Activated CD4-positive, alpha-beta memory T cell treated with anti-CD3 and anti-CD28 coated beads, Interleukin-2, amount 10 ng/mL, durations not matched to agents 7 days and 5 days (primary cell): ENCODE data around the gene RSPH6A. TPM values are rescaled to one million over a fixed set of nuclear protein-coding genes. Genes with fewer than 3 reads are reported as not detected.

Experiments
- CTCF ChIA-PET: fragments of 350-600 bp; sonication (Branson Sonifier 250); formaldehyde crosslinking; loops from one replicate; lab custom pipeline; 2021; ENCODE audit warnings: antibody characterized with exemption, inconsistent platforms; lab: Charles Lee
- POLR2A ChIA-PET: fragments of 350-600 bp; sonication (Branson Sonifier 250); formaldehyde crosslinking; loops from one replicate; lab custom pipeline; 2021; ENCODE audit warnings: antibody characterized with exemption; lab: Charles Lee
- DNase-seq: peaks from one replicate; pipeline ENCODE4 v3.0.0-alpha.2; 2020
- H3K27ac Mint-ChIP-seq: one replicate; pipeline ENCODE4 v1.8.0; 2021; ENCODE audit warnings: mild to moderate bottlenecking, mixed read lengths
- H3K27me3 Mint-ChIP-seq: one replicate; pipeline ENCODE4 v1.8.0; 2021; ENCODE audit warnings: mixed read lengths
- H3K36me3 Mint-ChIP-seq: one replicate; pipeline ENCODE4 v1.8.0; 2021; ENCODE audit warnings: low read depth, mixed read lengths
- H3K4me1 Mint-ChIP-seq: one replicate; pipeline ENCODE4 v1.8.0; 2021; ENCODE audit warnings: mixed read lengths
- H3K4me3 Mint-ChIP-seq: one replicate; pipeline ENCODE4 v1.8.0; 2021; ENCODE audit warnings: mild to moderate bottlenecking, mixed read lengths
- H3K9me3 Mint-ChIP-seq: one replicate; pipeline ENCODE4 v1.8.0; 2021; ENCODE audit warnings: mixed read lengths
- total RNA-seq, 2 experiments: library from RNA; stranded (reverse); gene quantifications; one replicate each; pipeline ENCODE4 v1.2.3, GENCODE V29; 2021

The RSPH6A gene
- total RNA-seq, 2 experiments from 2014 or later = 0.25 to 0.30 TPM

DNA sequence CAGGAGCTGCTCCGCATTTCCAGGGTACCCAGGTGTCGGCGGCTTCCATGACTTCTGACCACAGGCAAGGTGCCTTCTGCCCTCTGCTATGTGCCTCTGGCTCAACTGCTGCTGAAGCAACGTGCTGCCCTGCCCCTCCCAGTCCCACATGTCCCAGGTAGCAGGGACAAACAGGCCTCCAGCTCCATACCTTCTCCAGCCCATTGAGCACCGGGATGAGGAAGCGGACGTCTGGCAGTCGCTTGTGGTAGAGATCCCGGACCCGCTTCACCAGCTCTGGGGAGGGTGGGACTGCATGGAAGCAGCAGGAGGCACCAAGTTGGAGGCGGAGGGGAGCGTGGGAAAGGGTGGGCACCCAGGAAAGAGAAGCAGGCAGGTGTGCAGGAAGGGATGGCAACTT is 8.1 kb upstream of the RSPH6A start:
- ChIA-PET POLR2A (interaction anchor here (0.7 kb wide), 1 partner anchor 30 kb away, joined by 3 read pairs; no protein-coding TSS in a partner anchor), CTCF (no interaction called here)
- Mint-ChIP-seq H3K27me3 (no peaks in the 10 kb centered on the region), H3K36me3 (peaks cover 42% of the 10 kb centered on the region), H3K9me3 (no peaks in the 10 kb centered on the region), H3K4me3 (no peak overlapping the region), H3K27ac (no peak overlapping the region), H3K4me1 (no peaks in the 10 kb centered on the region)
- DNase-seq = no peak

DNA sequence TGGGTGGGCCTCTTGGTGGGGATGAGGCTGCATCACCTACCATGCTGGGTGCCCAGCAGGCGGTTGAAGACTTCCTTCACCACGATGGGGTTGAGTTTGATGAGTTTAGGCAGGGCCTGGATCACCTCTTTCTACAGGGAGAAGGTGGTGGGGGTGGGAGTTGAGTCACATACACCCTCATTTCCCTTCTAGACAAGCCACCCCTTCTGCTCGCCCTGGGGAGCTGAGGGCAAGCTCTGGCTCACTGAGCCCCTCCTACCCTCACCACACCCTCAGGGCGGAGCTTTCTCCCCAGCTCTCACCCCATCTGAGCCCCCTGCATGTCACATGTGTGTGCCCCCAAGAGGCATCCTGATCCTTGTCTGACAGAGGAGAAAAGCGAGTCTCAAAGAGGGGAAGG is 7.6 kb upstream of the RSPH6A start:
- ChIA-PET CTCF (no interaction called here), POLR2A (no interaction called here)
- Mint-ChIP-seq H3K9me3 (no peaks in the 10 kb centered on the region), H3K27ac (no peak overlapping the region), H3K27me3 (no peaks in the 10 kb centered on the region), H3K36me3 (peaks cover 39% of the 10 kb centered on the region), H3K4me3 (no peak overlapping the region), H3K4me1 (no peaks in the 10 kb centered on the region)
- DNase-seq = no peak

DNA sequence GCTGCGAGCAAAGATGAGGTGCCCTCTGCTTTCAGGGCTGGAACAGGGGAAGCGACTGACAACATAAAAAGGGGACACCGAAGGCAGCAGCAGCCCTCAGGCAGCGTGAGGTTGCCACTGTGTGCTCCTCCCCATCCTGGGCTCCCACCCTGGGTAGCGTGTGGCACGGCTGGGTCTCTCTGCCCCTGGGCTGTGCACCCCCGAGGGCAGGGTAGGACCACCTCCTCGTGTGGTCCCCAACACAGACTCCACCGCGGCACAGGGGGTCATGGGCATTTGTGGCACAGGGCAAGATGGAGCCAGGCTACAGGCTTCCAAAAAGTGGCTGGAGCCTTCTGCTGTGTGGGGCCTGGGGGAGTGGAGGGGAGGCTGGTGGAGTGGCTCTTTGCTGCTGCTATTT is 6.5 kb upstream of the RSPH6A start:
- Mint-ChIP-seq H3K4me3 (no peak overlapping the region), H3K9me3 (no peaks in the 10 kb centered on the region), H3K36me3 (peaks cover 31% of the 10 kb centered on the region), H3K27ac (no peak overlapping the region), H3K4me1 (peaks cover 3% of the 10 kb centered on the region), H3K27me3 (no peaks in the 10 kb centered on the region)
- DNase-seq = no peak
- POLR2A ChIA-PET = no interaction called here
- CTCF ChIA-PET = interaction anchor here (2.7 kb wide), 1 partner anchor 22 kb away, joined by 9 read pairs; no protein-coding TSS in a partner anchor

DNA sequence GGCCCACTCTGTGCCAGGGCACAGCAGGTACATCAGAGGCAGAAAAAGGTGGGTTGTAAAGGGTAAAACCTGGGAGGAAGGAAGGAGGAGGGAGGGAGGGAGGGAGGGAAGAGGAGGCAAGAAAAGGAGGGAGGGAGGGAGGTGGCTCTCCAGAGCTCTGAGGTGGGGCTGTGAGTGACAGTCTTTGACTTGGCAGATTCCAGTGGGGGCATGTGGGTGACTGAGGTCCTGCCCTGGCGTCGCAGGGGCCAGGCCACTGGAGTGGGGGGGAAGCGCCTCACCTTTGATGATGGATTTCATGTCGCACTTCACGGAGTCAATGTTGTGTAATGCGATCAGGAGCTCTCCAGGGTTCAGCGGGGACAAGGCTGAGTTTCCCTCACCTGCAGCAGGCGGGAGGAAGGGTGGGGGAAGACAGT is 6.0 kb upstream of the RSPH6A start:
- POLR2A ChIA-PET = interaction anchor here (1.2 kb wide), 1 partner anchor 10 kb away, joined by 3 read pairs; no protein-coding TSS in a partner anchor
- no peak overlapping the region for H3K27ac Mint-ChIP-seq
- H3K36me3 Mint-ChIP-seq = peaks cover 29% of the 10 kb centered on the region
- H3K27me3 Mint-ChIP-seq = no peaks in the 10 kb centered on the region
- CTCF ChIA-PET = interaction anchor here (2.7 kb wide), 1 partner anchor 22 kb away, joined by 9 read pairs; no protein-coding TSS in a partner anchor
- H3K9me3 Mint-ChIP-seq = no peaks in the 10 kb centered on the region
- H3K4me1 Mint-ChIP-seq = peaks cover 3% of the 10 kb centered on the region
- DNase-seq = no peak
- H3K4me3 Mint-ChIP-seq = no peak overlapping the region

DNA sequence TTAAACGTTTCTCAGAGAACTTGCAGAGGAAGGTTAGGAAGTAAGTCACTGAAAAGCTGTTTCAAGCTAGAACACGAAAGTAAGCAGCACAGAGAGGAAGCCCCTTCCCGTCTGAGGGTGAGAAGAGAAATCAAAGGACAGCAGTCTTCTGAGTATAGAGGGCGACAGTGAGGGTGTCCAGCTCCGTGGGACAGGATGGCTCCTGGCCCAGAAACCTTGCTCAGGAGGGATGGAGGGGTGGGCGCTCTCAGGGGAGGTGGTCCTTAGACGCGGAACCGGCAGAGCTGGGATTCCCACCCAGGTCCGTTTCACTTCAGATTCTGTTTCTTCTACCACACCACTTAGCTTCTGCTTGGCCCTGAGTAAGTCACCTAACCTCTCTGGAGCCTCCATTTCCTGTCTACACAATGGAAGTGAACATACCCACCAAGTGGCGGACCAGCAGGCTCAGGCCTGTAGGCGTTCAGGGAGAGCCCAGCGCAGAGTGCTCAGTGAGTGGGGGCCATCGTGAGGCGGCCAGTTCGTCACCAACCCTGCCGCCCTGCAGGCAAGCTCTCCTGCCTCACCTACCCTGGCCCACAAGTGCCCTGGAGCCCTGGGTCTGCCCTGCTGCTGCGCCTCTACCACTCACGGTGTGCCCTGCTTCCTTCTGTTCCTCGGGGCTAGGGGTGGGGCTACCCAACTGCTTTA is 5.5 kb upstream of the RSPH6A start:
- ChIA-PET CTCF (interaction anchor here (2.7 kb wide), 1 partner anchor 21 kb away, joined by 9 read pairs; no protein-coding TSS in a partner anchor), POLR2A (interaction anchor here (1.2 kb wide), 1 partner anchor 10 kb away, joined by 3 read pairs; no protein-coding TSS in a partner anchor)
- no peak for DNase-seq

DNA sequence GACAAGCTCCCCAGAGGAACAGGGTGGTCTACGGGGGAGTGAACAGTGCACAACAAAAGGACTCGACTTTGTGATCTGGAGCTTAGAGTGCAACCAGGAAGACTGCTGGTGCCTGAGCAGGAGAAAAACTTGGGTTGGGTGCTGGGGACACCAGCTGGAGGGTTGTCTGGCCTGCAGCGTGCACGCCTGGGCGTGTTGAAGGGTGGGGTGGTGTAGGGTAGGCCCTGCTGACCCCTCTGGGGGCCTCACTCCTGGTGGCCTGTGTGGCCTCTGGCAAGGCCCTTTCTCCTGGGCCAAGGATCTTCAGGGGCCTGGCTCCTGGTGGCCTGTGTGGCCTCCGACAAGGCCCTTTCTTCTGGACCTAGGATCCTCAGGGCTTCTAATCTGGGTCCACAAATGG is 4.7 kb upstream of the RSPH6A start:
- Mint-ChIP-seq H3K27ac (no peak overlapping the region), H3K9me3 (no peaks in the 10 kb centered on the region), H3K27me3 (no peaks in the 10 kb centered on the region), H3K4me3 (no peak overlapping the region), H3K4me1 (peaks cover 3% of the 10 kb centered on the region), H3K36me3 (peaks cover 22% of the 10 kb centered on the region)
- POLR2A ChIA-PET = interaction anchor here (1.2 kb wide), 1 partner anchor 9 kb away, joined by 3 read pairs; no protein-coding TSS in a partner anchor
- CTCF ChIA-PET = interaction anchor here (2.7 kb wide), 1 partner anchor 21 kb away, joined by 9 read pairs; no protein-coding TSS in a partner anchor
- DNase-seq = no peak

More for the DNA sequence above, 5.5 kb upstream of the RSPH6A start:
- Mint-ChIP-seq H3K9me3 (no peaks in the 10 kb centered on the region), H3K4me3 (no peak overlapping the region), H3K27ac (no peak overlapping the region), H3K4me1 (peaks cover 3% of the 10 kb centered on the region), H3K27me3 (no peaks in the 10 kb centered on the region), H3K36me3 (peaks cover 24% of the 10 kb centered on the region)

DNA sequence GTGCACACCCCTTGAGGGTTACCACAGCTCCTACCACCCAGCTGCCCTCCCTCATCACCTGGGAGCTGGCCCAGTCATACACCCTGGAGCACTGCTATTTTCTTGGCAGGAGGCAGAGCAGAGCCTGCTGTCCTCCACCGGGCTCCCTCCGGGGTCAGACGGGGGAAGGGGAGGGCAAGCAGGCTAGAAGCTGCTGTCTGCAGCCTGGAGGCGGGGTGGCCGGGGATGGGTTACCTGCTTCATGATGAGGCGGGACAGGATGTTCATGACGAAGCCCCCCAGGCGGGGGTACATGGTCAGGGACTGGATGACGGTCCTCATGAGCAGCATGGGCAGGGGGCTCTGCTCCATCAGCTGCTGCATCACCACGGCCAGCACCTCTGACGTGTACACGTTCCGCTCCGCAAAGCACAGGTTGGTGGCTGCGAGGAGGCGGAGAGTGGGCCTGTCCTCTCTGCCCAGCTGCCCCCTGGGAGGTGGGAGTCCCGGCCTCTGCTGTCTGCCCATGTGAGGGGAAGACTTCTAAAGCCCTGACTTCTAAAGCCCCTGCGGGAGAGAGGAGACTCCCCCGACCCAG is 2.7 kb upstream of the RSPH6A start:
- POLR2A ChIA-PET = interaction anchor here (1.3 to 2.0 kb wide), 2 partner anchors 43 to 45 kb away, joined by 3 to 6 read pairs; partner anchors contain the start of gene SYMPK
- H3K4me3 Mint-ChIP-seq = no peak overlapping the region
- CTCF ChIA-PET = interaction anchor here (0.6 to 1.9 kb wide), 8 partner anchors 13 to 211 kb away, joined by 4 to 26 read pairs (median 9); partner anchors contain the start of genes FBXO46 and SIX5

DNA sequence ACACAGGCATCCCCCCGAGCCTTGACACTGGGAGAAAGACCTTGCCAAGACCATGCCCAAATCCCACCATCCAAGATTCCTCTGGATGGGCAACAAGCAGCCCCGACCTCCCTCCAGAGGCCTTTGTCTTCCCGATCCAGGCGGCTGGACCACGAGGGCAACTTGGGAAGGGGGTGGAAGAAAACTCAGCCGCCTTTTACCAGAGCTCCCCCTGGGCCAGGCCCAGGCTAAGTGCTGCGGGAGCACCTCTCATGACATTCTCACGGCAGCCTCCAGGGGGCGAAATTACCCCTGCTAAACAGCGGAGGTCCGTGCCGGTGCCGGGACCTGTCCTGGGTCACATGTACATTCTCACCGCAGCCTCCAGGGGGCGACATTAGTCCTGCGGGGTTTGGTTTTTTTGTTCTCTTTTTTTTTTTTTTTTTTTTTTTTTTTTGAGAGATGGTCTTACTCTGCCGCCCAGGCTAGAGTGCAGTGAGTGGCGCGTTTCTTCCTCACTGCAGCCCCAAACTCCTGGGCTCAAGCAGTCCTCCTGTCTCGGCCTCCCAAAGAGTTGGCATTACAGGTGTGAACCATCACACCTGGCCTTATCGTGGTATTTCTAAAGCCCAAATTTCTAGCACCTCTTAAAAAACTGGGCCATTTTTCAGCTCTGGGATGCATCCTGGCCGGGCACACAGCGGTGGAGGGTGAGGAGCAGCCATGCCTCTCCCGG is 2.1 kb upstream of the RSPH6A start:
- peaks cover 11% of the 10 kb centered on the region for H3K36me3 Mint-ChIP-seq
- DNase-seq = peak; percentile 96

More for the DNA sequence above, 2.7 kb upstream of the RSPH6A start:
- H3K36me3 Mint-ChIP-seq = peaks cover 11% of the 10 kb centered on the region
- no peaks in the 10 kb centered on the region for H3K27me3 Mint-ChIP-seq
- peaks cover 3% of the 10 kb centered on the region for H3K4me1 Mint-ChIP-seq
- DNase-seq = no peak
- H3K9me3 Mint-ChIP-seq = no peaks in the 10 kb centered on the region
- no peak overlapping the region for H3K27ac Mint-ChIP-seq

DNA sequence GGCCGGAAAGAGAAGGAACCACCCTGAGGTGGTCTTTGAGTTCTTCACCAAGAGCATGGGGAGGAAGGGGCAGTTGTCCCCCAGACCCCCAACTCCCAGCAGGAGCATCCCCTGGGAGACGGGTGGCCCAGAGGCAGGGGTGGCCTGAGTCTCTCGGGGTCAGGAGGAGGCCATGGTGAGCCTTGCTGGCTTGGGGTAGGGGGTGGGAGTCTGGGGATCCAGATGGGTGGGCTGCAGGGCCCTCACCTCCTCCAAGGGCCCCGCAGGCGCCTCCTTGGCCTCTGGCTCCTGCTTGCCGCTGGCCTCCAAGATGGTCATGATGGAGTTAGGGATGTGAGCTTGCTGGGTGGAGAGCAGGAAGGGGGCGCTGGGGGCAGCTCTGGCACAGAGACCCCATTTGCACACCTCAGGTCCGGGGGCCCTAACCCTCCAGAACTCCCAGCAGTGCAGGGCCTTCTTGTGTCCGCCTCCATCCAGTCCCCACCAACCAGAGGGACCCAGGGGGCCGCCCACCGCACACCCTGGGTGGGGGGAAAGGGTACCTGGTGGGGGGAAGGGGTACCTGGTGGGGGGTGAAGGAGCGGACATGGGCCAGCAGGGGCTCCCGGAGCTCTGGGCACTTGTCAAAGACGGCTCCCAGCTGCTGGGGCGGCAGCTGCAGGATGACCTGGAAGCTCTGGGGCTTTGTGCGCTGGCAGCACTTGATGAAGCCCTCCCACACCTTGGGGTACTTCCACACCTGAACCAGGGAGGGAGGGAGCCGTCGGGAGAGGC is 1.3 kb upstream of the RSPH6A start:
- peaks cover 3% of the 10 kb centered on the region for H3K4me1 Mint-ChIP-seq
- CTCF ChIA-PET = interaction anchor here (0.5 to 1.9 kb wide), 39 partner anchors 8 to 725 kb away, joined by 3 to 26 read pairs (median 5); partner anchors contain the start of genes CCDC61, DMPK, DMWD and FBXO46
- H3K36me3 Mint-ChIP-seq = peaks cover 11% of the 10 kb centered on the region
- no peak overlapping the region for H3K27ac Mint-ChIP-seq
- DNase-seq = no peak
- POLR2A ChIA-PET = interaction anchor here (0.9 to 2.0 kb wide), 3 partner anchors 46 to 111 kb away, joined by 3 to 6 read pairs (median 3); partner anchors contain the start of gene SYMPK
- H3K4me3 Mint-ChIP-seq = no peak overlapping the region
- no peaks in the 10 kb centered on the region for H3K27me3 Mint-ChIP-seq
- H3K9me3 Mint-ChIP-seq = no peaks in the 10 kb centered on the region

More for the DNA sequence above, 2.1 kb upstream of the RSPH6A start:
- POLR2A ChIA-PET = interaction anchor here (0.9 to 2.0 kb wide), 3 partner anchors 46 to 111 kb away, joined by 3 to 6 read pairs (median 3); partner anchors contain the start of gene SYMPK
- no peak overlapping the region for H3K4me3 Mint-ChIP-seq
- no peaks in the 10 kb centered on the region for H3K27me3 Mint-ChIP-seq
- CTCF ChIA-PET = interaction anchor here (0.5 to 1.9 kb wide), 40 partner anchors 8 to 725 kb away, joined by 3 to 26 read pairs (median 5); partner anchors contain the start of genes CCDC61, DMPK, DMWD and FBXO46
- no peak overlapping the region for H3K27ac Mint-ChIP-seq
- no peaks in the 10 kb centered on the region for H3K9me3 Mint-ChIP-seq
- H3K4me1 Mint-ChIP-seq = peaks cover 3% of the 10 kb centered on the region

DNA sequence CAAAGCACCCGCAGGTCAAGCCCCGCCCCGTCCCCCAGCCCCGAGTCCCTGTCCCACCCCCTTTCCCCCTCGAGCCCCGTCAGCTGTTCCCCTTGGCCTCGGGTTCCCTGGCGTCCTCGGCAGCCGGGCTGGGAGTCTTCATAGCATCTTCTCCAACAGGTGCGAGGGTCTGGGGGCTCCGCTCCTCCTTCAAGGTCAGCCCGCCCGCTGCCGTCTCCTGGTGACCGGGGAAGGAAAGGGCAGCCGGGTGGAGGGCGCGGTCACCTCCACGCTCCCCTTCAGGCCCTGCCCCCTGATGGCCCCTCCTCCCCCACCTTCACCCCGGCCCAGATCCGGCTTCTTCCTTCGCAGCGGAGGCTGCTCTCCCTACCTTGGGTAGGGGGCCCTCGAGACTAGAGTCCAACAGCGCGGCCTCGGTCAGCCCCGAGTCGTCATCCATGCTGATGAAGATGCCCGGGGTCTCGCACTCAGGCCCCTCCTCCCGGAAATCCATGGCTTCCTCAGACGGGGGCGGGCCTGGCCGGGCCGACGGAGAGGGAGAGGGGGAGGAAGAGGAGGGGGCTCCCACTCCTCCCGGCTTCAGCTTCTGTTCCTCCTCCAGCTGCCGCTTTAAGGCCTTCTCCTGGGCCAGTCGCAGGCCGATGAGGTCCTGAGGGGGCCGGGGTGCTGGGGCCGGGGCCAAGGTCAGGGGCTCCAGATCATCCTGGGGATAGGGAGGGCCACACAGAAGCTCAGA is 541 bp upstream of the RSPH6A start:
- Mint-ChIP-seq H3K36me3 (peaks cover 8% of the 10 kb centered on the region), H3K9me3 (no peaks in the 10 kb centered on the region), H3K4me3 (no peak overlapping the region), H3K4me1 (peaks cover 4% of the 10 kb centered on the region), H3K27me3 (no peaks in the 10 kb centered on the region), H3K27ac (no peak overlapping the region)
- CTCF ChIA-PET = interaction anchor here (1.3 to 1.5 kb wide), 4 partner anchors 19 to 123 kb away, joined by 3 to 14 read pairs (median 6); partner anchors contain the start of genes DMWD and QPCTL
- DNase-seq = no peak
- POLR2A ChIA-PET = interaction anchor here (1.2 kb wide), 1 partner anchor 46 kb away, joined by 3 read pairs; no protein-coding TSS in a partner anchor

DNA sequence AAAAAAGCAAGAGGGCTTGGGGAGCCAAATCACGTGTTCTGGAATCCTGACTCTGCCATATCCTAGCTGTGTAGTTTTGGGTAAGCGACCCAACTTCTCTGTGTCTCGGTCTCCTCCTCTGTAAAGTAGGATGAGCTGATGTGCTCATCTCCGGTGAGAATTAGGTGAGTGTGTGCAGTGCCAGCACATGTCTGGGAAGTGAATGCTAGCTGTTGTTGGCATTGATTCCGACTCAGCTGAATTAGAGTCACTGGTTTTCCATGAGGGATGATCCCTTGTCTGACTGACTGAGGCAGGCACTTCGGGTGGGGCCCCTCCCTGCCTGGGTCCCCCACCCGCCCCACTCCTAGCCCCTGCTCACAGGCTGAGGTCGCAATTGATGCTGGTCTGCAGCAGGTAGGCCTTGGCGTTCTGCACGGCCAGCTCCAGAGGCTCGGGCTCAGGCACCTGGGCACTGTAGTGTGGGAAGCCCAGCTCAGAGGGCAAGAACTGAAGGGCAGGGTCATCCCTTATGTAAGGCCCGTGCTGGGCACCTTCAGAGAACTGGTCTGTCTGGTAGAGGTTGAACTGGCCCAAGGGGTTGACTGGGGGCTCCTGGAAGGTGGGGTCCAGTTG is 835 bp downstream of the RSPH6A start:
- no peak for DNase-seq
- ChIA-PET POLR2A (interaction anchor here (0.7 to 1.2 kb wide), 4 partner anchors 15 to 72 kb away, joined by 3 read pairs; partner anchors contain the start of gene IRF2BP1), CTCF (interaction anchor here (0.5 to 1.4 kb wide), 4 partner anchors 14 to 1002 kb away, joined by 3 to 5 read pairs (median 4); partner anchors contain the start of gene SIX5)
- no peaks in the 10 kb centered on the region for H3K36me3 Mint-ChIP-seq
- no peak overlapping the region for H3K27ac Mint-ChIP-seq
- H3K4me1 Mint-ChIP-seq = peaks cover 16% of the 10 kb centered on the region
- H3K27me3 Mint-ChIP-seq = no peaks in the 10 kb centered on the region
- no peaks in the 10 kb centered on the region for H3K9me3 Mint-ChIP-seq
- H3K4me3 Mint-ChIP-seq = no peak overlapping the region
